Endothelial cell (in vitro differentiated cells): ENCODE measurements around the gene ANKRD29. TPM values are rescaled to one million over a fixed set of nuclear protein-coding genes. Genes with fewer than 3 reads are reported as not detected.

Experiments used
- DNase-seq: peaks from one replicate; pipeline ENCODE4 v3.0.0; 2021; ENCODE audit warnings: low spot score
- H3K27ac Mint-ChIP-seq: one replicate; pipeline ENCODE4 v1.8.0; 2021; ENCODE audit warnings: mixed read lengths, inconsistent platforms; ENCODE audit not compliant: unreplicated experiment
- H3K27me3 Mint-ChIP-seq: one replicate; pipeline ENCODE4 v1.8.0; 2021; ENCODE audit warnings: mild to moderate bottlenecking, moderate library complexity, mixed read lengths, inconsistent platforms; ENCODE audit not compliant: unreplicated experiment
- H3K36me3 Mint-ChIP-seq: one replicate; pipeline ENCODE4 v1.8.0; 2021; ENCODE audit warnings: mild to moderate bottlenecking, low read depth, mixed read lengths, inconsistent platforms; ENCODE audit not compliant: unreplicated experiment
- H3K4me1 Mint-ChIP-seq: one replicate; pipeline ENCODE4 v1.8.0; 2021; ENCODE audit warnings: mild to moderate bottlenecking, mixed read lengths, inconsistent platforms; ENCODE audit not compliant: unreplicated experiment
- H3K4me3 Mint-ChIP-seq: one replicate; pipeline ENCODE4 v1.8.0; 2021; ENCODE audit warnings: mild to moderate bottlenecking, mixed read lengths, inconsistent platforms; ENCODE audit not compliant: unreplicated experiment
- H3K9me3 Mint-ChIP-seq: one replicate; pipeline ENCODE4 v1.8.0; 2021; ENCODE audit warnings: mixed read lengths, inconsistent platforms; ENCODE audit not compliant: unreplicated experiment
- CTCF ChIP-seq: fragments of 200-600 bp; sonication (generic); IDR thresholded peaks from one replicate; pipeline ENCODE4 v1.5.0; 2021; ENCODE audit warnings: antibody characterized with exemption; ENCODE audit not compliant: unreplicated experiment
- total RNA-seq: library from RNA; stranded (reverse); fragmentation: NEBNext Ultra II Directional; extraction: Animal tissue kit (Norgen Biotek cat#: 25700); gene quantifications from one replicate; pipeline ENCODE4 v1.2.1, GENCODE V29; 2021; ENCODE audit not compliant: unreplicated experiment

ANKRD29 gene
- total RNA-seq, 1 donor from 2014 or later, result not detected

GRCh38 chr18:23619388-23619881 is 43.3 kb downstream of the ANKRD29 start:
- H3K27me3 Mint-ChIP-seq, result peaks cover 9% of the 10 kb centered on the region
- H3K4me3 Mint-ChIP-seq, result no peak overlapping the region
- no peaks in the 10 kb centered on the region for H3K9me3 Mint-ChIP-seq
- H3K36me3 Mint-ChIP-seq, result no peaks in the 10 kb centered on the region
- H3K27ac Mint-ChIP-seq, result no peak overlapping the region
- peak; percentile 17 for DNase-seq
- no peak for TF ChIP-seq CTCF
- no peaks in the 10 kb centered on the region for H3K4me1 Mint-ChIP-seq

- Mint-ChIP-seq H3K9me3 (no peaks in the 10 kb centered on the region), H3K4me1 (no peaks in the 10 kb centered on the region), H3K27me3 (peaks cover 9% of the 10 kb centered on the region), H3K27ac (no peak overlapping the region), H3K36me3 (no peaks in the 10 kb centered on the region), H3K4me3 (peak overlapping the region; percentile 71)
- TF ChIP-seq CTCF, result no peak
- peak; percentile 31 for DNase-seq
Measured at GRCh38 chr18:23618862-23619387, 43.8 kb downstream of the ANKRD29 start.

GRCh38 chr18:23617412-23618014 is 45.2 kb downstream of the ANKRD29 start:
- H3K9me3 Mint-ChIP-seq, result no peaks in the 10 kb centered on the region
- peaks cover 11% of the 10 kb centered on the region for H3K27me3 Mint-ChIP-seq
- no peak for DNase-seq
- no peaks in the 10 kb centered on the region for H3K36me3 Mint-ChIP-seq
- no peak overlapping the region for H3K27ac Mint-ChIP-seq
- no peak for TF ChIP-seq CTCF
- H3K4me3 Mint-ChIP-seq, result no peak overlapping the region
- H3K4me1 Mint-ChIP-seq, result no peaks in the 10 kb centered on the region

- Mint-ChIP-seq H3K36me3 (no peaks in the 10 kb centered on the region), H3K27ac (no peak overlapping the region), H3K27me3 (peaks cover 11% of the 10 kb centered on the region), H3K4me3 (no peak overlapping the region), H3K9me3 (no peaks in the 10 kb centered on the region), H3K4me1 (no peaks in the 10 kb centered on the region)
- TF ChIP-seq CTCF, result no peak
- DNase-seq, result no peak
Measured at GRCh38 chr18:23616258-23616657, 46.5 kb downstream of the ANKRD29 start.

- H3K36me3 Mint-ChIP-seq, result no peaks in the 10 kb centered on the region
- DNase-seq, result no peak
- H3K9me3 Mint-ChIP-seq, result no peaks in the 10 kb centered on the region
- no peak for TF ChIP-seq CTCF
- peaks cover 8% of the 10 kb centered on the region for H3K27me3 Mint-ChIP-seq
- no peak overlapping the region for H3K4me3 Mint-ChIP-seq
- no peak overlapping the region for H3K27ac Mint-ChIP-seq
- no peaks in the 10 kb centered on the region for H3K4me1 Mint-ChIP-seq
Measured at GRCh38 chr18:23614891-23615290, 47.8 kb downstream of the ANKRD29 start.
